ENCODE measurements around the gene RAPGEF1.

DNA sequence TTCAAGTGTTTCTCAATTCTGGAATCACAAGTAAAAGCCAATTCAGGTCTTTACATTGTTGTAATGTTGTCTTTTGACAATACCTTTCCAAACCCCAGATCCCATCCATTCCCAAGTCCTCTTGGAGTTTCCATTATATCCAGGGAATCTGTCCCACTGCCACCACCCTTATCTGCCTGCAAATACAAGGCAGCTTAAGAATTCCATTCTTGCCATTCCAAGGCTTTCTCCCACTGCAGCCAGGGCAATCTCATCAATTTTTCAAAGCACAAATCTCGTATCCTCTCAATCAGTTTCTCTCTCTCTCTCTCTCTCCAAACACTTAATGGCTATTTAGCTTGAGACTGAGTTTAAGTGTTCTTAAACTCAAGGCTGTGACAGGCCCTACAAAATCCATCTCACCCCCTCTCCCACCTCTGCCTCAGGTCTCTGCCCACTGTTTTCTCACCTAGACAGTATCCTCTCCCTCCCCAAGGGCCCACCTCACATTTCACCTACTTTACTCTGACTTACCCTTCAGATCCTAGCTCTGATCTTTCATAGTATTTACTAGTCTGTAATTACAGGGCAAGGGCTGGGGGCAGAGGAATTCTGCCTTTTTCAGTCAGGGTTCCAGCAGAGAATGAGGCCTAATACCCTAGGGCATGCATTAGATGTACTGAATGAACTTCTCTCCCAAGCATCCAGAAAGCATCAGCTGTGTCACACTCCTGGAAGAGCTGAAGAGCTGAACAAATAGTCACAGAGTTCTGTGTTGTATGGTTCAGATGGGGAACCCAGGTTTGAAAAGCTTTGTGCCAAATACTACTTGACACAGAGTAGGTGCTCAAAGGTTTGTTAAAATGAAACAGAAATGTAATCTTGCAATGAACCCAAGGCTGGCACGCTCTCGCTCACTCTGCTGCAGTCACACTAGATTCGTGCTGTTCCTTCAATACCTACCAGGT lies 46.0 kb downstream of the RAPGEF1 start:
- TF ChIP-seq, protein P1, sequence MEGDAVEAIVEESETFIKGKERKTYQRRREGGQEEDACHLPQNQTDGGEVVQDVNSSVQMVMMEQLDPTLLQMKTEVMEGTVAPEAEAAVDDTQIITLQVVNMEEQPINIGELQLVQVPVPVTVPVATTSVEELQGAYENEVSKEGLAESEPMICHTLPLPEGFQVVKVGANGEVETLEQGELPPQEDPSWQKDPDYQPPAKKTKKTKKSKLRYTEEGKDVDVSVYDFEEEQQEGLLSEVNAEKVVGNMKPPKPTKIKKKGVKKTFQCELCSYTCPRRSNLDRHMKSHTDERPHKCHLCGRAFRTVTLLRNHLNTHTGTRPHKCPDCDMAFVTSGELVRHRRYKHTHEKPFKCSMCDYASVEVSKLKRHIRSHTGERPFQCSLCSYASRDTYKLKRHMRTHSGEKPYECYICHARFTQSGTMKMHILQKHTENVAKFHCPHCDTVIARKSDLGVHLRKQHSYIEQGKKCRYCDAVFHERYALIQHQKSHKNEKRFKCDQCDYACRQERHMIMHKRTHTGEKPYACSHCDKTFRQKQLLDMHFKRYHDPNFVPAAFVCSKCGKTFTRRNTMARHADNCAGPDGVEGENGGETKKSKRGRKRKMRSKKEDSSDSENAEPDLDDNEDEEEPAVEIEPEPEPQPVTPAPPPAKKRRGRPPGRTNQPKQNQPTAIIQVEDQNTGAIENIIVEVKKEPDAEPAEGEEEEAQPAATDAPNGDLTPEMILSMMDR (IDR thresholded peaks at IDR 0.05) = no peak
- no peak for TF ChIP-seq POLR2A (IDR thresholded peaks at IDR 0.05)

Data from ovary (tissue), 3 donors.